Sigmoid colon (tissue), 4 donors: ENCODE data around the gene MKKS.

Experiments
- CTCF ChIP-seq, 4 experiments: fragments of 450-650 bp in 3 of 4; fragments of 200-600 bp in 1 of 4; IDR thresholded peaks; one replicate each; pipeline ENCODE4 v1.5.1; 2016 to 2019; ENCODE audit warnings: antibody characterized with exemption in 4 of 4, mild to moderate bottlenecking in 3 of 4, moderate library complexity in 2 of 4
- EP300 ChIP-seq, 4 donors: sonication (generic); formaldehyde crosslinking; IDR thresholded peaks; one replicate each; pipeline ENCODE4 v1.6.1; 2017; ENCODE audit warnings: antibody characterized with exemption in 4 of 4
- POLR2A ChIP-seq, 2 donors: fragments of 450-650 bp; IDR thresholded peaks; one replicate each; pipeline ENCODE4 v1.6.1; 2016; ENCODE audit warnings: antibody characterized with exemption in 2 of 2, mild to moderate bottlenecking in 2 of 2, moderate library complexity in 2 of 2
- POLR2AphosphoS5 ChIP-seq, 4 donors: sonication (generic); formaldehyde crosslinking; IDR thresholded peaks; one replicate each; pipeline ENCODE4 v1.6.1; 2017; ENCODE audit warnings: antibody characterized with exemption in 4 of 4

DNA sequence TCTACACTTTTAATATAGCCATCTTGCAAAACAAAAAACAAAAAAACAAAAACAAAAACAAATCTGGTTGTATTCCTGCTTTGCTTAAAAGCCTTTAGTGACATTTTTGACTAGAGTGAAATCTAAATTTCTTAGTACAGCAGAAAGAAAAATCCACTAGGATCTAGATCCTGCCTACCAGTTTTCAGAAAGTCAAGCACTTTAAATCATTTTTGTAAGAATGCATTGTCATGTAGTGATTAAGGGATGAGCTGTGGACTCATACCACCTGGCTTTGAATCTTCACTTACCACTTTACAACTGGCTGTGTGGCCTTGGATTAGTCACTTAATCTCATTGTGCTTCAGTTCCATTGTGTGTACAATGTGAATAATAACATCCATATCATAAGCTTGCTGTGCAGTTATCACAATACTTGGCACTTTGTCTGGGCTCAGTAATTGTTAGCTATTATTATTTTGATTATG, 4.0 kb downstream of the MKKS start:
- no peak for TF ChIP-seq CTCF (IDR thresholded peaks at IDR 0.05)
- TF ChIP-seq POLR2AphosphoS5 (IDR thresholded peaks at IDR 0.05): no peak
- no peak for TF ChIP-seq POLR2A (IDR thresholded peaks at IDR 0.05)
- no peak for TF ChIP-seq EP300 (IDR thresholded peaks at IDR 0.05)
